Panc1 (cell line): Measurements from ENCODE around the gene SGMS1.

Experiments
- POLR2AphosphoS5 ChIP-seq: IDR thresholded peaks from 2 replicates; pipeline ENCODE4 v1.6.1; 2012; ENCODE audit warnings: mild to moderate bottlenecking, low read depth, low read length, moderate library complexity
- SIN3A ChIP-seq: IDR thresholded peaks from 2 replicates; pipeline ENCODE4 v1.6.1; 2012; ENCODE audit warnings: low read depth, mild to moderate bottlenecking, low read length, moderate library complexity, borderline replicate concordance; ENCODE audit not compliant: insufficient read depth
- TF ChIP-seq, protein P1 (sequence below): fragments of 450-650 bp; IDR thresholded peaks from 2 replicates; pipeline ENCODE4 v1.5.1; 2017; ENCODE audit warnings: mild to moderate bottlenecking
- TF ChIP-seq, protein P2 (sequence below), 2 experiments: IDR thresholded peaks; 2 replicates each; pipeline ENCODE4 v1.6.1; 2011 to 2012; ENCODE audit warnings: low read depth in 2 of 2, control low read depth in 1 of 2, low read length in 1 of 2, mild to moderate bottlenecking in 1 of 2, moderate library complexity in 1 of 2; ENCODE audit not compliant: insufficient read depth in 1 of 2

DNA sequence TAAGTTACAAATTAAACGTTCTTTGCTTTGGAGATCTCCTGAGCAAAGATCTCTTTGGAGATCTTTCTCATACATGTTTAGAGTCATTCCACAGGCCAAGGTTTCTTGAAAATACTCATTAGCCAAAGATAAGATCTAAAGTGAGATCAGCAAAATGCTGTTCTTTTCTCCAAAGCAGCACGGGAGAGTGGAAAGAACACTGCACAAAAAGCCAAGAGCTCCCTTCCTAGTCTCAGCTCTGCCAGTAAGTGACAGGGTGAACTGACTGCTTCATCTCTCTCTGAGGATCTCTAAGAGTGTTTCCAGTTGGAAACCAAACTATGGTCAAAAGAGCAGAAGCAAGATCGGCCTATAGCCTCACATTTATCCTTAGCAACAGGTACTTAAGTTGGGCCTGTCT lies 204.0 kb downstream of the SGMS1 start:
- TF ChIP-seq, protein P1, sequence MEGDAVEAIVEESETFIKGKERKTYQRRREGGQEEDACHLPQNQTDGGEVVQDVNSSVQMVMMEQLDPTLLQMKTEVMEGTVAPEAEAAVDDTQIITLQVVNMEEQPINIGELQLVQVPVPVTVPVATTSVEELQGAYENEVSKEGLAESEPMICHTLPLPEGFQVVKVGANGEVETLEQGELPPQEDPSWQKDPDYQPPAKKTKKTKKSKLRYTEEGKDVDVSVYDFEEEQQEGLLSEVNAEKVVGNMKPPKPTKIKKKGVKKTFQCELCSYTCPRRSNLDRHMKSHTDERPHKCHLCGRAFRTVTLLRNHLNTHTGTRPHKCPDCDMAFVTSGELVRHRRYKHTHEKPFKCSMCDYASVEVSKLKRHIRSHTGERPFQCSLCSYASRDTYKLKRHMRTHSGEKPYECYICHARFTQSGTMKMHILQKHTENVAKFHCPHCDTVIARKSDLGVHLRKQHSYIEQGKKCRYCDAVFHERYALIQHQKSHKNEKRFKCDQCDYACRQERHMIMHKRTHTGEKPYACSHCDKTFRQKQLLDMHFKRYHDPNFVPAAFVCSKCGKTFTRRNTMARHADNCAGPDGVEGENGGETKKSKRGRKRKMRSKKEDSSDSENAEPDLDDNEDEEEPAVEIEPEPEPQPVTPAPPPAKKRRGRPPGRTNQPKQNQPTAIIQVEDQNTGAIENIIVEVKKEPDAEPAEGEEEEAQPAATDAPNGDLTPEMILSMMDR = no peak
- TF ChIP-seq SIN3A = no peak
- TF ChIP-seq POLR2AphosphoS5 = no peak
- TF ChIP-seq, protein P2, sequence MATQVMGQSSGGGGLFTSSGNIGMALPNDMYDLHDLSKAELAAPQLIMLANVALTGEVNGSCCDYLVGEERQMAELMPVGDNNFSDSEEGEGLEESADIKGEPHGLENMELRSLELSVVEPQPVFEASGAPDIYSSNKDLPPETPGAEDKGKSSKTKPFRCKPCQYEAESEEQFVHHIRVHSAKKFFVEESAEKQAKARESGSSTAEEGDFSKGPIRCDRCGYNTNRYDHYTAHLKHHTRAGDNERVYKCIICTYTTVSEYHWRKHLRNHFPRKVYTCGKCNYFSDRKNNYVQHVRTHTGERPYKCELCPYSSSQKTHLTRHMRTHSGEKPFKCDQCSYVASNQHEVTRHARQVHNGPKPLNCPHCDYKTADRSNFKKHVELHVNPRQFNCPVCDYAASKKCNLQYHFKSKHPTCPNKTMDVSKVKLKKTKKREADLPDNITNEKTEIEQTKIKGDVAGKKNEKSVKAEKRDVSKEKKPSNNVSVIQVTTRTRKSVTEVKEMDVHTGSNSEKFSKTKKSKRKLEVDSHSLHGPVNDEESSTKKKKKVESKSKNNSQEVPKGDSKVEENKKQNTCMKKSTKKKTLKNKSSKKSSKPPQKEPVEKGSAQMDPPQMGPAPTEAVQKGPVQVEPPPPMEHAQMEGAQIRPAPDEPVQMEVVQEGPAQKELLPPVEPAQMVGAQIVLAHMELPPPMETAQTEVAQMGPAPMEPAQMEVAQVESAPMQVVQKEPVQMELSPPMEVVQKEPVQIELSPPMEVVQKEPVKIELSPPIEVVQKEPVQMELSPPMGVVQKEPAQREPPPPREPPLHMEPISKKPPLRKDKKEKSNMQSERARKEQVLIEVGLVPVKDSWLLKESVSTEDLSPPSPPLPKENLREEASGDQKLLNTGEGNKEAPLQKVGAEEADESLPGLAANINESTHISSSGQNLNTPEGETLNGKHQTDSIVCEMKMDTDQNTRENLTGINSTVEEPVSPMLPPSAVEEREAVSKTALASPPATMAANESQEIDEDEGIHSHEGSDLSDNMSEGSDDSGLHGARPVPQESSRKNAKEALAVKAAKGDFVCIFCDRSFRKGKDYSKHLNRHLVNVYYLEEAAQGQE (IDR thresholded peaks at IDR 0.05; ENCODE audit: insufficient read depth in 1 of 2, low read depth in 2 of 2, low read length in 1 of 2) = no peak
